DMS79 treated with DMSO at 0.1 percent for 48 hours (cell line): ENCODE results near the gene ALDH16A1.
"Not testable (repeated sequence)": the region's sequence is repeated elsewhere in the genome, so short reads cannot be mapped to it uniquely, and the experiment has no call there.

Experiments
- DNase-seq: peaks from one replicate; lab custom pipeline; 2025; lab: John Stamatoyannopoulos, UW

The ALDH16A1 gene

DNA sequence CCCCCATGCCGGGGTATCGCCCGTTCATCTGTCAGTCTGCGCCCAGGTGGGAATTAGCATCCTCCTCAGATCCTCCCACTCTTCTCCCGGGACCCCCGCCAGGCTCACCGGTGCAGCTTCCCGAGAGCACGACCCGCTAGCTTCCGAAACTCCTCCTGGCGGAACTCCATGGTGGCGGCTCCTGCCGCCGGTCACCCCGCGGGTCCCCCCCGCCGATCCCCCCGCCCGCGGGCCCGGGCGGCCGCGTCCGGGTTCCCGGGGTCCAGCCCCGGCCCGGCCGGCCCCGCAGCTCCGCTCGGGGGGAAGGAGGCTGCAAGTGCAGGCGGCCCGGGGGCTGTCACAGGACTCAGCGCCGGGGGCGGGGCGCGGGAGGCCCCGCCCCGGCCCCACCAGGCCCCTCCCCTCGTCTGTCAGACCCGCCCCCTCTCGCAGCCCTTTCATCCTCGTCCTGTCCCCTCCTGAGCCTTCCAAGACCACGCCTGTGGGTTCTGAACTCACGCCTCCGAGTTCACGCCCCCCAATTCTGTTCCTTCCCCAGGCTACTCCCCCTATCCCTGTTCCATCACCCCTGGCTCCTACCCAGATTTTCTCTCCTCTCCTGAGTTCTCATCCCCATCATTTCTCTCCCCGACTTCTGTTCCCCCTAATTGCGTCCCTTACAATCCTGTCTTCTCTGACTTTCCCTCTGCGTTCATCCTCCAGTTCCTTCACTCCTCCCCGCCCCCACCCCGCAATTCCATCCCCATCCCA lies 11.6 kb upstream of the ALDH16A1 start, which contains the start of gene SLC17A7:
Gene SLC17A7 (minus strand): TSS at position 318 of the 750 bp plus-strand sequence. CDS start 148 bp downstream, at position 170.
- peak; percentile 44 for DNase-seq

DNA sequence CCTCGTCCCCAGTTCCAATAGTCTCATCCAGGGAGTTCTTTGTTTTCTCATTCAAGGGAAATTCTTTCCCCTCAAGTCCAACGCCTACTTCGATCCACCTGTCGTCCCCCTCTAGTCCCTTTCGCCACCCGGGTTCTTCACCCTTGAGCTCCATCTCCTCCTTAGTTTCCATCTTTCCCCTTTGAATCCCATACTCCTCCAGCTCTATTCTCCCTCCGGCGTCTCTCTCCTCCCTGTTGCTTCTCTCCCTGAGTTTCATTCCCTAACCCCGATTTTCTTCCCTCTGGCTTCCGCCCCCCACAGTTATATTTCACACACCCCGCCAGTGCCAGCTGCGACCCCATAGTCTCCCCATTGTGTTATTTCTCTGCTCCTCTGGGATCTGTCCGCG lies 11.1 kb upstream of the ALDH16A1 start:
- peak; percentile 48 for DNase-seq

DNA sequence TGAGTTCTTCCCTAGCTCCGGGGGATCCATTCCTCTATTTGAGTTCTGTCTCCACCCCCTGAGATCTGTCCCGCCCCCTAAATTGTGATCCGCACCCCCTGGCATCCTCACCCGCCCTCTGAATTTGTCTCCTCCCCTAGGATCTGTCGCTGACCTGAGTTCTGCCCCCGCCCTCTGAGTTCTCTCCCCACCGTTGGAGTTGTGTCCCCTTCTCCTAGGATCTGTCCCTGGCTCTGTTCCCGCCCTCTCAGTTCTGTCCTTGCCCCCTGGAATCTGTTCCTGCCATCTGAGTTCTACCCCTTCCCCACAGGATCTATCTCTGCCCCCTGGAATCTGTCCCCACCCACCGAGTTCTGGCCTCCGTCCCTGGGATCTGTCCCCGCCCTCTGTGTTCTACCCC lies 10.7 kb upstream of the ALDH16A1 start:
- DNase-seq: peak; percentile 73

DNA sequence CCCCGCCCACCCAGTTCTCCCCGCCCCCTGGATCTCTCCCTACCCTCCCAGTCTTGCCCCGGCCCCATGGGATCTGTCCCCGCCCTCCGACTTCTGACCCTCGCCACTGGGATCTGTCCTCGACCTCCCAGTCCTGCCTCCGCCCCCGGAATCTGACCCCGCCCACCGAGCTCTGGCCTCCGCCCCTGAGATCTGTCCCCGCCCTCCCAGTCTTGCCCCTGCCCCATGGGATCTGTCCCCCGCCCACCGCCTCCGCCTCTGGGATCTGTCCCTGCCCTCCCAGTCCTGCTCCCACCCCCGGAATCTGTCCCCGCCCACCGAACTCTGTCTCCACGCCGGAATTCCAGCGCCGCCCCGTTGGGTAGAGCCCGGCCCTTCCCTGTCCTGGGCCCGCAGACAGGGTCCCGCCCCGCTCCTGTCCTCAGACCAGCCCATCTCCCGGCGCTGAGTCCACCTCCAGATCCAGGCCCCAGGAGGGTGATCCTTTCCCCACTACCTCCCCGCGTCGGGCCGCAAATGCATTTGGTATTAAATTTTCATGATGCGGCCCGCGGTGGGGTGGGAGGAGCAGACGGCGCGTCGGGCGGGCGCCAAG lies 10.2 kb upstream of the ALDH16A1 start:
- DNase-seq: peak; percentile 73

DNA sequence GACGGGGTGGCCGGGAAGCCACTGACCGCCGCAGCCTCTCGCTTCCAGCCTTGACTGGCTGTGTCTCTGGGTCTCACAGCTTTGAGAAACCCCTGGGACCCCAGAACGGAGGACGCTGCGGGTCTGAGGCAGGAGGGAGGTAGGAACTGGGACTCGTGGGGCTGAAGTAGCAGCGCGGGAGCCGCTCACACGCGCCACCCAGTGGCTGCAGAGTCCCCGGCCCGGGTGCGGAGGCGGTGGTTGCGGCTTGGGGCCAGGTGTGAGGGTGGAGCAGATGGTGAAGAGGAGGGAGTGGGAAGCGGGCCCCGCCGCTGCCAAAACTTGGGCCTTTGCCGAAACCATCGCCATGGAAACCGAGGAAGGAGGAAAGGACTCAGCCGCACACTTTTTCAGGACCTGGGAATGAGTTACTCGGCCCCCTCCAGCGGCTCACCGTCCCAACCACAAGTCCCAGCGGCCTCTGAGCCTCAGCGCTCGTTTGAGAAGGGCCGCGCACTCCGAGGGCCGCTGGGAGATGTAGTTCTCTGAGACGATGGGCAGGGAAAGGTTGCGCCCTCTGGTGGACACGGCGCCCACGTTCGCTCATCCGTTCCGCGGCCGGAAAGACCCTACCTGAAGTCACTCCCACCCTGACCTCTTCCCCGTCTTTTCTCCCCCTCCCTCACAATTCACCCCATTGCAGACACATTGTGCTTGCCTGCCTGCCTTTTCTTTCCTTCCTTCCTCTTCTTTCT lies 9.5 kb upstream of the ALDH16A1 start:
- peak; percentile 96 for DNase-seq

DNA sequence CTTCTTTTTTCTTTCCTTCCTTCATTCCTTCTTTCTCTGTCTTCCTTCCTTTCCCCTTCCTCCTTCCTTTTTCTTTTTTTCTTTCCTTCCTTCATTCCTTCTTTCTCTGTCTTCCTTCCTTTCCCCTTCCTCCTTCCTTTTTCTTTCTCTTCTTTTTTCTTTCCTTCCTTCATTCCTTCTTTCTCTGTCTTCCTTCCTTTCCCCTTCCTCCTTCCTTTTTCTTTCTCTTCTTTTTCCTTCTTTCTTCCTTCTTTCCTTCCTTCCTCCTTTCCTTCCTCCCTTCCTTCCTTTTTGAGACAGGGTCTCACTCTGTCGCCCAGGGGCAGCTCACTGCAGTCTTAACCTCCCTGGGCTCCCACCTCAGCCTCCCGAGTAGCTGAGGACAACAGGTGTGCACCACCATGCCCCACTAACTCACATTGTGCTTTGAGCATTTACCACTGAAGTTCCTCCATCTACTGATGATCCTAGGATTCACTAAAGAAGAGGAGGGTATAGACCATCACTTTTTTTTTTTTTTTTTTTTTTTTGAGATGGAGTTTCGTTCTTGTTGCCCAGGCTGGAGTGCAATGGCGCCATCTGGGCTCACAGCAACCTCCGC lies 8.8 kb upstream of the ALDH16A1 start:
- DNase-seq: not testable (repeated sequence)

DNA sequence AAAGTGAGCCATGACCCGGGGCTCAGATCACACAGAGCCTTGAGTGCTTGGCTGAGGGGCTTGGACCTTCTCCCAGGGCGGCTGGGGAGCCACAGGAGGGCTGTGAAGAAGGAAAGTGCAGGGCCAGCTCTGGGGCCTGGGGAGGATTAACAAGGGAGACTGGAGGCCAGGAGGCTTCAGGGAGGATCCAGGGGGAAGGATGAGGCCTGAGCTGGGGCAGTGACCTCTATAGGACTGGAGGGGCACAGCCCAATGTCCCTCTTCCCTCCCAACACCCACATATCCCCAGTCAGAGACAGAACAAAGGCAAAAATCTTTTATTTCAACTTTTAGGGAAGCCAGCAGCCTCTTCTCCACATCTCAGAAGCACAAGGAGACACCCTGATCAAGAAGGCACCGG lies 7.0 kb upstream of the ALDH16A1 start:
- DNase-seq: no peak

DNA sequence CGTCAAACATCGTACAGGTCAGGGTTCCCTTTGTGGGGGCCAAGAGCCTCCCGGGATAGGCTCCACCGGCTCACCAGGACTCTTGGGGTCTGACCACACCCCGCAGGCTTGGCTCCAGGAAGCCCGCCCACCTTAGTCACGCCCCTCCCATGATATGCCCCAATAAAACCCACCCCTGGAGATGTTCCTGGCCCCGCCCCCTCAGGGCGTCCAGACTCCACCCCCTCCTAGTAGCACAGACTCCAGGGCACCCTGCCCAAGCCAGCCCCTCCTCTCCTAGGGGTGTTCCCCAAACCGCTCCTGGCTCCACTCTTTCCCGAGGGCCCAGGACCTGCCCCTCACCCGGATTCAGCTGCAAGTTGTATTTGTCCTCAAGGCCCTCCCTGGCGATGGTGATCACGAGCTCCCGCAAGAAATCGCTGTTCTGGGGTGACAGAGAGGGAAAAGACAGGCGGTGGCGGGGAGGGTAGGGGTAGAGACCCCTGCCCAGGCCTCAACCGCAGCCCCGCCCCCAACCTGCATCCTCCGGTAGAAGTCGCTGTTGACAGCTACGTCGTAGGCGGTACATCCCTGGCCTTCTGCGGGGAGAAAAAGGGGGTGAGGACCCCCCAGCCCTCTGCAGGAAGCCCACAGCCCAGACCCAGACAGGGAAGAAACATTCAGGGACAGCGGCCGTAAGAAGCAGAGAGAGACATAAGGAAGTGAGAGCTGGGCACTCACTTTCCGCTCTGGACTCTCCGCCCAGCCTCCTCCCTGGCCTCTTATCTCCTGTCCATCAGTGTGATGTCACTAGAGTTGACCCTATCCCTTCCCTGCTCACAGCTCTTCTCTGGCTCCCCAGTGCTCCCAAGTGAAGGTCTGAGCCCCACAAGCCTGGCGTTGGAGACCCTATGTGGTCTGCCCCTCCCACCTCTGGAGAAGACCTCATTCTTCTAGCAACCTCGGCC lies 5.3 kb upstream of the ALDH16A1 start:
- no peak for DNase-seq

DNA sequence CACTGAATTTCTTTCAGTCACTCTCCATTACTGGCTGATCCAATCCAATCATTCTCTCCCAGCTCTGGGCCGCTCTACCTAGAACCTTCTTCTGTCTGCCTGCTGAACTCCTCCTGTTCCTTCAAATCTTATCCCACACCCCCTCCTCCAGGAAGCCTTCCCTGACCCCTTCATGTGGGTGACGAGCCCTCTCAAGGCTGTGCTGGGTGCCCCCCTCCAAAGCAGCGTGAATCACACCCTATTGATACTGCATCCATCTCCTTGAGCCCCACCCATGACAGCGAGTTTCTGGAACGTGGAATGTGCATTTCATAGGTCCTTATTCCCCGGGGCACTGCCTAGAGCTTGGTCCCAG lies 4.6 kb upstream of the ALDH16A1 start:
- DNase-seq: no peak

DNA sequence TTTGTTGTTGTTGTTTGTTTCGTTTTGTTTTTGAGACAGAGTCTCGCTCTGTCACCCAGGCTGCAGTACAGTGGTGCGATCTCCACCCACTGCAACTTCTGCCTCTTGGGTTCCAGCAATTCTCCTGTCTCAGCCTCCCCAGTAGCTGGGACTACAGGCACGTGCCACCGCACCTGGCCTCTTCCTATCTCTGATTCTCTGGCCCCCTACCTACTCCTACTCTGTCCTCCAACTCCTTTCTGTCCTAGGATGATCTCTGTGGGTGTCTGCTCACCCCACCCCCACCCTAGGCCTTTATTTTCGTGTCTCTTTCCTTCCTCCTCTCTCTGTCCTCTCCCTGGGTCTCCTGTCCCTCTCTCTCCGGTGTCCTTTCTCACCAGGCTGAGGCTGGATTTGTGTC lies 2.6 kb upstream of the ALDH16A1 start:
- no peak for DNase-seq

DNA sequence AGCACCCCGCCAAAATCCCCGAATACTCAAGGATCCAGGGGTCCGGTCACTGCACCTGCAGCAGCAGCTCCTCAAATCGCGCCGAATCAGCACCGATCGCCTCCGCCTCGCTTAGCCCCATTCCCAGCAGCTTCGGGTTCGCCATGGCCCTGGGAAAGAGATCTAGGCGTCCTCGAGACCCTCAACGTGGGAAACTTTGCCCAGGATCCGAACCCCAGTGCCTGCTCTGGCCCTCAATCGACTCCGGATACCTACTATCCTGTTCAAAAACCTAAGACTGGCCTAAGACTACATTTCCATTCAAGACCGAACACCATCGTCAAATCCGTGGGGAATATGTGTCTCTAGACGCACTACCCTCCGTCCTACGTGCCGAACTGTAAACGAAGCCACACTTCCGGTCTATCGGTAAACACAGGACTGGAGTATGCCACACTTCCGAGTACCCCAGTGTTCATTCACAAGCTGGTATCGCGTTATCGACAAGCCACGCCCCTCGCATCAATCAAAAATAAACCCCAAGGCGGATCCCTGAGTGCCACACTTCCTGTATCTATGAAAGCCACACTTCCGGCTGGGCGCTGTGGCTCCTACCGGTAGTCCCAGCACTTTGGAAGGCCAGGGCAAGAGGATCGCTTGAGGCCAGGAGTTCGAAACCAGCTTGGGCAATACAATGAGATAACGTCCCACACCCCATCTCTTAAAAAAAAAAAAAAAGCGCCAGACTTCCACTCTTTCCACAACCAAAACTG lies 1.4 kb upstream of the ALDH16A1 start, which contains the start of gene PIH1D1:
Gene PIH1D1 (minus strand): TSS at position 385 of the 752 bp plus-strand sequence. CDS start 240 bp downstream, at position 145.
- DNase-seq: peak; percentile 99

DNA sequence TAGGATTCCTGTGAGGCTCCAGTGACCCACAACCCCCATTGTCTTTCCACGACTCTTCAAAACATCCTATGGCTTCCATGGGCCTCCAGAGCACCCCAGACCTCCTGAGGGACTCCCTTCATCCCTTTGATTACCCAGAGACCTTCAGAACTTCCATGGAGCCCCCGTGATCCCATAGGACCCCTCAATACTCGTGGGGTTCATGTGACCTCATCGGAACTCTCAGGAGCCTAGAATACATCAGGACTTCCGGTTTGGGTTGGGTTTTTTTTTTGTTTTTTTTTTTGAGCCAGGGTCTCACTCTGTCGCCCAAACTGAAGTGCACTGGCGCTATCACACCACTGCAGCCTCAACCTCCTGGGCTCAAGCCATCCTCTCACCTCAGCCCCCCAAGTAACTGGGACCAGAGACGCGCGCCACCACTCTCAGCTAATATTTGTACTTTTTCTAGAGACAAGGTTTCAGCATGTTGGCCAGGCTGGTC lies 774 bp downstream of the ALDH16A1 start:
- DNase-seq: peak; percentile 37

DNA sequence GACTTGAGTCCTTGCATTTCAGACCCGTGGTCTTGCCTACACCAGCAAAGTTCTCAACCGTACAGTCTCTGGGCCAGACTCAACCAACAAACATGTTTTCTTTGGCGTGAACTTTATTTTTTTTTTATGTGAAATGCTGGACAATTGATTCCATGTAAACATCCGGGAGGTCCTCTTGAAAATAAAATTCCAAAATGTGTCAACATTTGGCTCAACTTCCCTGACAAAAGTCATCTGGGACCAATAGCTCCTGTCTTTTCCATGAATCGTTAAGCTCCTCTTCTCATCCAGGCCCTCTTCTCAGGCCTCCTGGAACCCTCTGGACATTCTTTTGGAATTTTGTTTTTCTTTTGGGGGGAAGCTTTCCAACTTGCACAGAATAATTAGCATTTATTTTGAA lies 2.7 kb downstream of the ALDH16A1 start:
- DNase-seq: no peak

DNA sequence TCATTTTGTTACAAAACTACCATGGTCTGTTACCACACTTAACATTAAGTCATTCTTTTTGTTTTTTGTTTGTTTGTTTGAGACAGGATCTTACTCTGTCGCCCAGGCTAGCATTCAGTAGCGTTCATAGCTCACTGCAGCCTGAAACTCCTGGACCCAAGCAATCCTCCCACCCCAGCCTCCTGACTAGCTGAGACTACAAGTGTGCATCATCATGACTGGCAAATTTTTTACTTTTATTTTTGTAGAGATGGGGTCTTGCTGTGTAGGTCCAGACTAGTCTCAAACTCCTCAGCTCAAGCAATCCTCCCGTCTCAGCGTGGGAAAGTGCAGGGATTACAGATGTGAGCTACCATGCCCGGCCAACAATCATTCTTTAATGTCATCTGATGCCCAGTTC lies 3.3 kb downstream of the ALDH16A1 start:
- DNase-seq: no peak

DNA sequence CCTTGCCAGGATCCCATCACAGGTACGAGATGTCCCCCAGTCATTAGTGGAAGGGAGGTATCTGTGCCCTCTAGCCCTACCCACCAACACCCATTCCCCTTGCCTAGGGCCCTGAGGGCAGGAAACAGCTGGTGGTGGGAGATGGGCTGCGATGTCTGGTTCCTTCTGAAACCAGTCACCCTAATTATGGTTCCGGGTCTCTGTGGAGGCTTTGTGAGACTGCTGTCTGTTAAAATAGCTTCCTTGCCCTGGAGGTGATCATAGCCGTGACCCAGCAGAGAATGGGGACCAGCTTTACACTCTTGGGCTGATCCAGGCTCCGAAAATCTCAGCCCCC lies 5.5 kb downstream of the ALDH16A1 start:
- DNase-seq: no peak

DNA sequence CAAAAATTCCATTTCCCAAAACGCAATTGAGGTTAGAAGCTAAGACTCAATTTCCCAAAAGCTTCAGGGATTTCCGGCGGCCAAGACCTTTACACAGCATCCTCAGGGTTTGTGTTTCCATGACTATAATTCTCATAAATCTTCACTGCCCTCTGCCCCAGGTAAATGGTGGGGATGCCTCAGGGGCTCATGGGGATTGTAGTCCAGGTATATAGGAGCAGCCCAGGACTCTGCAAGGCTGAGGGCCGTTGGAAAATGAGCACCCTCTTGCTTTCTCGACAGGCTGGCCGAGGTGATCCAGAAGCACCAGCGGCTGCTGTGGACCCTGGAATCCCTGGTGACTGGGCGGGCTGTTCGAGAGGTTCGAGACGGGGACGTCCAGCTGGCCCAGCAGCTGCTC lies 6.4 kb downstream of the ALDH16A1 start:
- DNase-seq: no peak

DNA sequence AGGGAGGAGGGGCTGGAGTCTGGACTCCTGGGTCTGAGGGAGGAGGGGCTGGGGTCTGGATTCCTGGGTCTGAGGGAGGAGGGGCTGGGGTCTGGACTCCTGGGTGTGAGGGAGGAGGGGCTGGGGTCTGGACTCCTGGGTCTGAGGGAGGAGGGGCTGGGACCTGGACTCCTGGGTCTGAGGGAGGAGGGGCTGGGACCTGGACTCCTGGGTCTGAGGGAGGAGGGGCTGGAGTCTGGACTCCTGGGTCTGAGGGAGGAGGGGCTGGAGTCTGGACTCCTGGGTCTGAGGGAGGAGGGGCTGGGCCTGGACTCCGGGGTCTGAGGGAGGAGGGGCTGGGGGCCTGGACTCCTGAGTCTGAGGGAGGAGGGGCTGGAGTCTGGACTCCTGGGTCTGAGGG lies 8.1 kb downstream of the ALDH16A1 start:
- DNase-seq: not testable (repeated sequence)

DNA sequence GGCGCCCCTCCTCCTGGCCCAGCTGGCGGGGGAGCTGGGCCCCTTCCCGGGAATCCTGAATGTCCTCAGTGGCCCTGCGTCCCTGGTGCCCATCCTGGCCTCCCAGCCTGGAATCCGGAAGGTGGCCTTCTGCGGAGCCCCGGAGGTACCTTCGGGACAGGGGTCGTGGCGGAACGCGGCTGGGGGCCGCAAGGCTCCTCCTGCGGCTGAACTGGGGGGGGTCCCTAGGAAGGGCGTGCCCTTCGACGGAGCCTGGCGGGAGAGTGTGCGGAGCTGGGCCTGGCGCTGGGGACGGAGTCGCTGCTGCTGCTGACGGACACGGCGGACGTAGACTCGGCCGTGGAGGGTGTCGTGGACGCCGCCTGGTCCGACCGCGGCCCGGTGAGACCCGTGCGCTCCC lies 8.6 kb downstream of the ALDH16A1 start:
- no peak for DNase-seq

DNA sequence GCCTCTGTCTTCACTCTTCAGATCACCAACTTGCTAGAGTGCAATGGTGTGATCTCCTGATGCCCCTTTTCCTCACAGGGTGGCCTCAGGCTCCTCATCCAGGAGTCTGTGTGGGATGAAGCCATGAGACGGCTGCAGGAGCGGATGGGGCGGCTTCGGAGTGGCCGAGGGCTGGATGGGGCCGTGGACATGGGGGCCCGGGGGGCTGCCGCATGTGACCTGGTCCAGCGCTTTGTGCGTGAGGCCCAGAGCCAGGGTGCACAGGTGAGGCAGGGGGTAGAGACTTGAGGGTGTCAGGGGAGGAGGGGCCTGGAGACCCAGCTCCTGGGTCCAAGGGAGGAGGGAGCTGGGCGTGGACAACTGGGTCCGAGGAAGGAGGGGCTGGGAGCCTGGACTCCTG lies 9.5 kb downstream of the ALDH16A1 start:
- DNase-seq: no peak

DNA sequence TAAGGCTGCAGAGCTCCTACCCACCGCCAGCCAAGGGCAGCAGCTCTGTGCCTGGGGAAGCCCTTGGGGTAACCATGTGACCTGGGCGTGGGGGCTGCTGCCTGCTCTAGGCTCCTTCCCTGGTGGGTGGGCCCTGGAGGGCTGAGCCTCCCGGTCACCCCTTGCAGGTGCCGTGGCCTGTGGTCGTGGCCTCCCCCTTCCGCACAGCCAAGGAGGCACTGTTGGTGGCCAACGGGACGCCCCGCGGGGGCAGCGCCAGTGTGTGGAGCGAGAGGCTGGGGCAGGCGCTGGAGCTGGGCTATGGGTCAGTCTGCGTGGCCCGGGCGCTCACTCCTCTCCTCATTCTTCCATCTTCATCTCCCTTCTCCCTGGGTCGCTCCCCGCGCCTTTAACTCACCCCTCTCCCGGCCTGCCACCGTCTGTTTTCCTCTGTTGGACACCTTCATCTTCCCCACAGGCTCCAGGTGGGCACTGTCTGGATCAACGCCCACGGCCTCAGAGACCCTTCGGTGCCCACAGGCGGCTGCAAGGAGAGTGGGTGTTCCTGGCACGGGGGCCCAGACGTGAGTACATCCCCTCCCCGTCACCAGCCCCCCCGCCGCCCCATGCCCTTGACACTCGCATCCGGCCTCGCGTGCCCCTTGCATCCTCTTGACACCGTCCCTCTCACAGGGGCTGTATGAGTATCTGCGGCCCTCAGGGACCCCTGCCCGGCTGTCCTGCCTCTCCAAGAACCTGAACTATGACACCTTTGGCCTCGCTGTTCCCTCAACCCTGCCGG lies 11.1 kb downstream of the ALDH16A1 start:
- no peak for DNase-seq
